ENCODE results near the gene CLDN9.
A peak's percentile ranks its signal among the peaks of the same experiment; 100 is the strongest.

- TF ChIP-seq CTCF (IDR thresholded peaks at IDR 0.05), result peak; percentile 74 to 99
- no peak for TF ChIP-seq POLR2AphosphoS5 (IDR thresholded peaks at IDR 0.05)
- TF ChIP-seq EP300 (IDR thresholded peaks at IDR 0.05), result no peak
- no peak for TF ChIP-seq POLR2A (IDR thresholded peaks at IDR 0.05)
Measured at GRCh38 chr16:2983706-2984136, 29.0 kb upstream of the CLDN9 start.
